CD4-positive, alpha-beta T cell treated with Interleukin-21 for 1 hour (primary cell): ENCODE measurements around the gene TP53.
"Not testable (repeated sequence)": the region's sequence is repeated elsewhere in the genome, so short reads cannot be mapped to it uniquely, and the experiment has no call there.

Source experiments
- DNase-seq: peaks from one replicate; pipeline ENCODE4 v3.0.0-alpha.2; 2020

The TP53 gene

GRCh38 chr17:7629939-7630571 is 57.2 kb downstream of the TP53 start, which contains the start of gene SHBG:
Gene SHBG (plus strand): TSS chr17:7630135. CDS start chr17:7630173, 38 bp downstream.
- DNase-seq: no peak

DNA sequence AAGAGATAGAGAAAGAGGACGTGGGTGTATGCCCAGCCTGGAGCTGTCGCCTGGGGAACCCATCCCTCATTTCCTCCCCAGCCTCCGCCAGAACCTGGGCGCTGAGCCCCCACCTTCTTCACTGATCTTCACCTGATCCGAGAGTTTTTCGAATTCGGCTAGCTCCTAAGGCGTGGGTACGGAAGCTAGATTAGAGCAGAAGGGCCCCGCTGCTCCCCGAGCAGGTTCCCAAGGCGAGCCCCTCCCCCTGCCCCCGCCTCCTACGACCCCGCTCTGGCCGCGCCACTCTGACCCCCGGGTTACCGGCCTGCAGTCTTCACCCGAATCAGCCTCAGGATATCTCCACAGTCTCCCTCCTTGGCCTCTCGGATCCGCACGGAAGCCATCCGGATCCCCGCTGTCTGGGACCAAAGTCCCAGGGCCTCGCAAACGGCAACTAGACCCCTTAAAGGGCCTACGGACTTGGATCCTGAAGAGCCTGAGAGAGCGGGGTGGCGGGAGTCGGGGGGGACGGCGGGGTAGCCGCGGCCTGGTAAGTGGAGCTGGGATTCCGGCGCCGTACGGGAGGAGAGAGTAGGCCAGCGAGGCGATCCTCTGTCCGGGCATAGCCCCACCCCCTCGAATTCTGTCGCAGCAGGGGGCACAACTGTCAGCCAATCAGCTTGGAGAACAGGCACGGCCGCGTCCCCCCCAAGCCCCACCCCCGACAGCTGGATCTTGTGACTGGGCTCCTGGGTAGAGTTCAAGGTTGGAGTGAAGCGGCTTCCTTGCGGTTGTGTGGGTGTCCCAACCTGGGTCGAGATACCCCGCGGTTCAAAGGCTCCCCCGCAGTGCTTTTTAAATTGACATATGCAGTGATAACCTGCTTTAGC is 59.8 kb downstream of the TP53 start, which contains the start of gene SAT2:
Gene SAT2, minus strand, starts transcription at position 572 of the 872 bp plus-strand sequence. Its CDS starts 186 bp downstream, at position 386.
- DNase-seq: peak; percentile 92

DNA sequence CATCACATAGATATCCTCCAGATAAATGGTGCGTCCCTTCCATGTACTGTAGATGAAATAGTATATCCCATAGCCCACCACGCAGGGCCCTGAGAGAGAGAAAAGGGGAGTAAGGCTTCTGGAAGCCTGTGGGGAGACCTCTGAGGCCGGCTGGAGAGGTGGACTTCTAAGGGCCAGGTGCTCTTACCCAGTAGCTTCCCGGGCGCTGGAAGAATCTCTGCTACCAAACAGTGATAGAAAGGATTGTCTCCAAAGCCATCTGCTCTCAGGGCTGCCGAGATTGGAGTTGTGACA is 60.4 kb downstream of the TP53 start:
- DNase-seq: no peak

DNA sequence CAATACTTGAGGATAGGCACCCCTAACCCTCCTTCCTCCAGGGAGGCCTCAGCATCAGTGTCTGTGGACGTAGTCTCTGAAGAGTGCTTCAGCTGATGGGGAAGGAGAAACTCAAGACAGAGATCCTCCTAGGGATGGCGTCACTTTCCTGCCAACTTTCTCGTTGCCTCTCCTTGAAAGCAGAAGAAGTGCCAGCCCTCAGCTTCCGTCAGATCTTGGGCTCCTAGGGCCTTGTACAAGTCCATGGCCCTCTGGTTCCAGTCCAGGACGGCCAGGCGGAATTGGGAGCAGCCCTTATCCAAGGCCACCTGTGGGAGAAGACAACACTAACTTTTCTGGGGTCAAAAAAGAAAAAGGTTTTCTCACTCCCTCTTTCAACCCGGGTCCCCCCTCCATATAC is 61.0 kb downstream of the TP53 start:
- DNase-seq: no peak

DNA sequence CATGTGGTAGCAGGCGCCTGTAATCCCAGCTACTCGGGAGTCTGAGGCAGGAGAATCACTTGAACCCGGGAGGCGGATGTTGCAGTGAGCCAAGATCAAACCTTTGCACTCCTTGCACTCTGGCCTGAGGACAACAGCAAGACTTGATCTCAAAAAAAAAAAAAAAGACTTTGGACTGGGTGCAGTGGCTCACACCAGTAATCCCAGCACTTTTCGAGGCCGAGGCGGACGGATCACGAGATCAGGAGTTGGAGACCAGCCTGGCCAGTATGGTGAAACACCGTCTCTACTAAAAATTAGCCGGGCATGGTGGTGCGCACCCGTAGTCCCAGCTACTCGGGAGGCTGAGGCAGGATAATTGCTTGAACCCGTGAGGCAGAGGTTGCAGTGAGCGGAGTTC is 61.5 kb downstream of the TP53 start:
- DNase-seq: not testable (repeated sequence)

- no peak for DNase-seq
Measured at GRCh38 chr17:7623661-7624060, 63.6 kb downstream of the TP53 start.

- DNase-seq: no peak
Measured at GRCh38 chr17:7620835-7621234, 66.5 kb downstream of the TP53 start.

- DNase-seq: no peak
Measured at GRCh38 chr17:7618608-7619007, 68.7 kb downstream of the TP53 start.
